Measurements from ENCODE around the gene CCDC185.
"Not testable (repeated sequence)": the region's sequence is repeated elsewhere in the genome, so short reads cannot be mapped to it uniquely, and the experiment has no call there.

Gene CCDC185

GRCh38 chr1:223394706-223395105, 1.5 kb downstream of the CCDC185 start:
- Histone ChIP-seq H3K4me1 (ENCODE audit: control insufficient read depth in 1 of 2, insufficient read depth in 2 of 2, low read length in 2 of 2) (peaks cover 0 to 4% of the 10 kb centered on the region in 2 donors), H3K27ac (ENCODE audit: low read length) (no peak overlapping the region), H3K36me3 (ENCODE audit: control insufficient read depth in 1 of 2, insufficient read depth in 2 of 2, low read length in 2 of 2) (no peaks in the 10 kb centered on the region), H3K9me3 (ENCODE audit: control insufficient read depth in 1 of 2, low read length in 2 of 2) (no peaks in the 10 kb centered on the region), H3K4me3 (ENCODE audit: low read depth in 1 of 2, low read length in 2 of 2) (no peak overlapping the region), H3K27me3 (ENCODE audit: low read depth, low read length) (peaks cover 14% of the 10 kb centered on the region)

GRCh38 chr1:223399393-223399792, 6.2 kb downstream of the CCDC185 start:
- not testable (repeated sequence) for H3K27ac ChIP-seq (ENCODE audit: low read length); H3K4me1 ChIP-seq (ENCODE audit: control insufficient read depth in 1 of 2, insufficient read depth in 2 of 2, low read length in 2 of 2); H3K27me3 ChIP-seq (ENCODE audit: low read depth, low read length); H3K36me3 ChIP-seq (ENCODE audit: control insufficient read depth in 1 of 2, insufficient read depth in 2 of 2, low read length in 2 of 2); H3K4me3 ChIP-seq (ENCODE audit: low read depth in 1 of 2, low read length in 2 of 2); H3K9me3 ChIP-seq (ENCODE audit: control insufficient read depth in 1 of 2, low read length in 2 of 2)

DNA sequence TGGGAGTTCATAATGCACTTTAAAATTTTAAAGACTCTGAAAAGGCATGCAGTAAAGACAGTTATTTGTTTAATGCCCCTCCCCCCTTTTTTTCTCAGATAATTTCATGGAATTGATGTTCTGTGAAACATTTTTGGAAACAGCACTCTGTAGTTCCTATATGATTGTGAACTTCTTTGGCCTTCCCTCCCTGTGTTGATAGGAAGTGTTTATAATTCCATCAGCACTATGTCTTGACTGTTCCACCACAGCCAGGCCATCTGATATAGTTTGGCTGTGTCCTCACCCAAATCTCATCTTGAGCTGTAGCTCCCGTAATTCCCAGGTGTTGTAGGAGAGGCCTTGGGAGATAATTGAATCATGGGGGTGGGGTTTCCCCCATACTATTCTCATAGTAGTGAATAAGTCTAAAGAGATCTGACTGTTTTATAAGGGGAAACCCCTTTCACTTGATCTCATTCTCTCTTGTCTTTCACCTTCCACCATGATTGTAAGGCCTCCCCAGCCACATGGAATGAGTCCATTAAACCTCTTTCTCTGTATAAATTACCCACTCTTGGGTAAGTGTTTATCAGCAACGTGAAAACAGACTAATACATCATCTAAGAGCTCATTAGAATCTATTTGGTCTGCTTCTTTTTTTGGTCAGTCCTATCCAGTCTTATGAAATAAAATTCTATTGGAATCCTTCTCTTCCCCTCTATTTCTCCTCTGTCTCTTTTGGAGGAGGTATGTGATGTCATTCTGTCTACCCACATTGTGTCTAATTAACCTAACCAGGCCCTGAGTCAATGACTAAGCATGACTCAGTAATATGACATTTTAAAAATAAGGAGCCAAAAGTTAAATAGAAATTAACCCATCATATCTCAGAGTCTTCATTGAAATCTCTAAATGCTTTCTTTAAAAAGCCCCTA, 8.9 kb downstream of the CCDC185 start:
- no peak overlapping the region for H3K4me3 ChIP-seq (ENCODE audit: low read depth in 1 of 2, low read length in 2 of 2)
- H3K9me3 ChIP-seq (ENCODE audit: control insufficient read depth in 1 of 2, low read length in 2 of 2) = peaks cover 0 to 3% of the 10 kb centered on the region in 2 donors
- peaks cover 0 to 5% of the 10 kb centered on the region in 2 donors for H3K4me1 ChIP-seq (ENCODE audit: control insufficient read depth in 1 of 2, insufficient read depth in 2 of 2, low read length in 2 of 2)
- no peak overlapping the region for H3K27ac ChIP-seq (ENCODE audit: low read length)
- H3K36me3 ChIP-seq (ENCODE audit: control insufficient read depth in 1 of 2, insufficient read depth in 2 of 2, low read length in 2 of 2) = no peaks in the 10 kb centered on the region
- H3K27me3 ChIP-seq (ENCODE audit: low read depth, low read length) = no peaks in the 10 kb centered on the region

GRCh38 chr1:223402790-223403142, 9.6 kb downstream of the CCDC185 start:
- no peaks in the 10 kb centered on the region for H3K36me3 ChIP-seq (ENCODE audit: control insufficient read depth in 1 of 2, insufficient read depth in 2 of 2, low read length in 2 of 2)
- H3K4me3 ChIP-seq (ENCODE audit: low read depth in 1 of 2, low read length in 2 of 2) = no peak overlapping the region
- peaks cover 0 to 3% of the 10 kb centered on the region in 2 donors for H3K9me3 ChIP-seq (ENCODE audit: control insufficient read depth in 1 of 2, low read length in 2 of 2)

GRCh38 chr1:223403184-223403815, 10.1 kb downstream of the CCDC185 start:
- H3K36me3 ChIP-seq (ENCODE audit: control insufficient read depth in 1 of 2, insufficient read depth in 2 of 2, low read length in 2 of 2) = no peaks in the 10 kb centered on the region
- H3K9me3 ChIP-seq (ENCODE audit: control insufficient read depth in 1 of 2, low read length in 2 of 2) = peaks cover 0 to 3% of the 10 kb centered on the region in 2 donors
- H3K27ac ChIP-seq (ENCODE audit: low read length) = no peak overlapping the region
- H3K27me3 ChIP-seq (ENCODE audit: low read depth, low read length) = no peaks in the 10 kb centered on the region
- no peak overlapping the region for H3K4me3 ChIP-seq (ENCODE audit: low read depth in 1 of 2, low read length in 2 of 2)
- H3K4me1 ChIP-seq (ENCODE audit: control insufficient read depth in 1 of 2, insufficient read depth in 2 of 2, low read length in 2 of 2) = peaks cover 0 to 5% of the 10 kb centered on the region in 2 donors

More at GRCh38 chr1:223402790-223403142, 9.6 kb downstream of the CCDC185 start:
- no peak overlapping the region for H3K27ac ChIP-seq (ENCODE audit: low read length)
- no peaks in the 10 kb centered on the region for H3K27me3 ChIP-seq (ENCODE audit: low read depth, low read length)
- peaks cover 0 to 5% of the 10 kb centered on the region in 2 donors for H3K4me1 ChIP-seq (ENCODE audit: control insufficient read depth in 1 of 2, insufficient read depth in 2 of 2, low read length in 2 of 2)

DNA sequence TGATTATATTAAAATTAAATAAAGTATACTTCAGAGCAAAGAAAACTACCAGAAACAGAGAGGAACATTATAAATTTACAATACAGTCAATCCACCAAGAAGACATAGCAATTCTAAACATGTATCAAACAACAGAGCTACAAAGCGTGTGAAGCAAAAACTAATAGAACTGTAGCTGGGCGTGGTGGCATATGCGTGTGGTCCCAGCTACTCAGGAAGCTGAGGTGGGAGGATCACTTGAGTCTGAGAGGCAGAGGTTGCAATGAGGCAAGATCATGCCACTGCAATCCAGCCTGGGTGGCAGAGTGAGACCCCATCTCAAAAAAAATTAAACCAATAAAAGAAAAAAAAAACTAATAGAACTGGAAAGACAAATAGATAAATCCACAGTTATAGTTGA, 12.3 kb downstream of the CCDC185 start:
- Histone ChIP-seq H3K4me1 (ENCODE audit: control insufficient read depth in 1 of 2, insufficient read depth in 2 of 2, low read length in 2 of 2) (peaks cover 0 to 5% of the 10 kb centered on the region in 2 donors), H3K4me3 (ENCODE audit: low read depth in 1 of 2, low read length in 2 of 2) (no peak overlapping the region), H3K9me3 (ENCODE audit: control insufficient read depth in 1 of 2, low read length in 2 of 2) (peaks cover 0 to 3% of the 10 kb centered on the region in 2 donors), H3K27ac (ENCODE audit: low read length) (no peak overlapping the region), H3K36me3 (ENCODE audit: control insufficient read depth in 1 of 2, insufficient read depth in 2 of 2, low read length in 2 of 2) (no peaks in the 10 kb centered on the region), H3K27me3 (ENCODE audit: low read depth, low read length) (no peaks in the 10 kb centered on the region)

DNA sequence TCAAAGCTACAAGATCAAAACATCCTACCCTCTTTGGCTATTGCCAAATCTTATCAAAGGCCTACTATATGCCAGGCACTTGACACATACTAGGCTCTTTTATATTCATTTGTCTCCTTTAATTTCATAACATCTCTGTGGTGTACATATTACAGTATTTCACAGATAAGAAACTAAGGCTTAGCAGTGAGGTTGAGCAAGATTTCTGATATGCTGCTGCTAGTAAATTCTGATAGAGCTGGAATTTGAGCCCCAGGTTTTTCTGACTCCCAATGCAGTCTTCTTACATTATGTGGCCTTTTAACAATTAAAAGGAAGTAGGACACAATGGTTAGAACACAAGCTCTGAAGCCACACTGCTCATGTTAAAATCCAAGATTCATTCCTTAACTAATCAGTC, 16.8 kb downstream of the CCDC185 start:
- H3K27me3 ChIP-seq (ENCODE audit: low read depth, low read length) = no peaks in the 10 kb centered on the region
- no peak overlapping the region for H3K4me3 ChIP-seq (ENCODE audit: low read depth in 1 of 2, low read length in 2 of 2)
- no peak overlapping the region for H3K27ac ChIP-seq (ENCODE audit: low read length)

DNA sequence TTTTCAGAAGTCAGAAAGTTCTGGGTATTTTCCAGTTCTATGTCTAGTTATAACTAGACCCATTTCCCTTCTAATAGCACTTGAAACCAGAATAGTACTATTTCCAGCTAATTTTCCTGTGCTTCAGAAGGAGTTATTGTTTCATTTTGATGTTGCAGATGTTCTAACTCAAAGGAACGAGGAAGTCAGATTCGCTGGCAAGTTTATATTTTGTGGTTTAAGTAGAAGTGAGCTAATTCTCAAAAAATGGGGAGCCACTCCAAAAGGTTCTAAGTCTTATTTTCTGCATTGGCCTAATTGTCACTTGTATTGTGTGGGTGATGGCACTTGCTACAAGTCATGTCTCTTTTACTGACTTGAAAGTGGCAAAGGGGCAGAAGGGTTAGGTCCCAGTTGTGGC, 18.1 kb downstream of the CCDC185 start:
- Histone ChIP-seq H3K36me3 (ENCODE audit: control insufficient read depth in 1 of 2, insufficient read depth in 2 of 2, low read length in 2 of 2) (no peaks in the 10 kb centered on the region), H3K27ac (ENCODE audit: low read length) (no peak overlapping the region), H3K27me3 (ENCODE audit: low read depth, low read length) (no peaks in the 10 kb centered on the region)

More for the DNA sequence above, 16.8 kb downstream of the CCDC185 start:
- H3K9me3 ChIP-seq (ENCODE audit: control insufficient read depth in 1 of 2, low read length in 2 of 2) = peaks cover 0 to 3% of the 10 kb centered on the region in 2 donors
- no peaks in the 10 kb centered on the region for H3K36me3 ChIP-seq (ENCODE audit: control insufficient read depth in 1 of 2, insufficient read depth in 2 of 2, low read length in 2 of 2)
- H3K4me1 ChIP-seq (ENCODE audit: control insufficient read depth in 1 of 2, insufficient read depth in 2 of 2, low read length in 2 of 2) = peaks cover 0 to 8% of the 10 kb centered on the region in 2 donors

GRCh38 chr1:223411710-223412109, 18.5 kb downstream of the CCDC185 start:
- no peaks in the 10 kb centered on the region for H3K36me3 ChIP-seq (ENCODE audit: control insufficient read depth in 1 of 2, insufficient read depth in 2 of 2, low read length in 2 of 2)
- H3K4me1 ChIP-seq (ENCODE audit: control insufficient read depth in 1 of 2, insufficient read depth in 2 of 2, low read length in 2 of 2) = peaks cover 0 to 8% of the 10 kb centered on the region in 2 donors
- no peak overlapping the region for H3K4me3 ChIP-seq (ENCODE audit: low read depth in 1 of 2, low read length in 2 of 2)
- no peaks in the 10 kb centered on the region for H3K9me3 ChIP-seq (ENCODE audit: control insufficient read depth in 1 of 2, low read length in 2 of 2)
- no peaks in the 10 kb centered on the region for H3K27me3 ChIP-seq (ENCODE audit: low read depth, low read length)
- H3K27ac ChIP-seq (ENCODE audit: low read length) = no peak overlapping the region

More for the DNA sequence above, 18.1 kb downstream of the CCDC185 start:
- Histone ChIP-seq H3K4me3 (ENCODE audit: low read depth in 1 of 2, low read length in 2 of 2) (no peak overlapping the region), H3K4me1 (ENCODE audit: control insufficient read depth in 1 of 2, insufficient read depth in 2 of 2, low read length in 2 of 2) (peaks cover 0 to 8% of the 10 kb centered on the region in 2 donors), H3K9me3 (ENCODE audit: control insufficient read depth in 1 of 2, low read length in 2 of 2) (no peaks in the 10 kb centered on the region)

GRCh38 chr1:223413216-223413615, 20.0 kb downstream of the CCDC185 start:
- Histone ChIP-seq H3K27ac (ENCODE audit: low read length) (no peak overlapping the region), H3K27me3 (ENCODE audit: low read depth, low read length) (no peaks in the 10 kb centered on the region), H3K4me1 (ENCODE audit: control insufficient read depth in 1 of 2, insufficient read depth in 2 of 2, low read length in 2 of 2) (peaks cover 0 to 8% of the 10 kb centered on the region in 2 donors), H3K9me3 (ENCODE audit: control insufficient read depth in 1 of 2, low read length in 2 of 2) (no peaks in the 10 kb centered on the region), H3K36me3 (ENCODE audit: control insufficient read depth in 1 of 2, insufficient read depth in 2 of 2, low read length in 2 of 2) (no peaks in the 10 kb centered on the region), H3K4me3 (ENCODE audit: low read depth in 1 of 2, low read length in 2 of 2) (no peak overlapping the region)

DNA sequence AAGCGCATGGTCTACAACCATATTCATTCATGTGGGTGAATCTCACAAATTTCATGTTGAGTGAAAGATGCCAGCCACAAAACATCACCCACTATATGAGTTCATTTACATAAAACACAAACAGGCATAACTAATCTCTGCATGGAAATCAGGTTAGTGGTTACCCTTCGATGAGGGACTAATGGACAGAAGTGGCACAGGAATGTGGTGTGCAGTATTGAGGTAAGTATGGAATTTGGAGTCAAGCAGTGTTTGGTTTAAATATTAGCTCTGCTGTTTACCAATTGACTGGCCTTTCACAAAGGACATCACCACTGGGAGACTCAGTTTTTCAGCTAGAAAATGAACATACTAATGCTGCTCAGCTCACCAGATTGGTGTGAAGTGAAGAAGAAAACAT, 24.2 kb downstream of the CCDC185 start:
- H3K27ac ChIP-seq (ENCODE audit: low read length) = no peak overlapping the region
- no peaks in the 10 kb centered on the region for H3K4me1 ChIP-seq (ENCODE audit: control insufficient read depth in 1 of 2, insufficient read depth in 2 of 2, low read length in 2 of 2)
- H3K9me3 ChIP-seq (ENCODE audit: control insufficient read depth in 1 of 2, low read length in 2 of 2) = no peaks in the 10 kb centered on the region
- no peaks in the 10 kb centered on the region for H3K36me3 ChIP-seq (ENCODE audit: control insufficient read depth in 1 of 2, insufficient read depth in 2 of 2, low read length in 2 of 2)
- no peak overlapping the region for H3K4me3 ChIP-seq (ENCODE audit: low read depth in 1 of 2, low read length in 2 of 2)
- H3K27me3 ChIP-seq (ENCODE audit: low read depth, low read length) = no peaks in the 10 kb centered on the region

Data from muscle layer of duodenum (tissue), 2 donors.